Bronchial epithelial cell (primary cell): ENCODE results near the gene SLFN13. TPM values are rescaled to one million over a fixed set of nuclear protein-coding genes. Genes with fewer than 3 reads are reported as not detected.
A peak's percentile ranks its signal among the peaks of the same experiment; 100 is the strongest.
"Not testable (repeated sequence)": the region's sequence is repeated elsewhere in the genome, so short reads cannot be mapped to it uniquely, and the experiment has no call there.

Source experiments
- DNase-seq: peaks from one replicate; pipeline ENCODE4 v3.0.0-alpha.2; 2010; ENCODE audit warnings: low read depth
- FAIRE-seq: peaks from 2 replicates; lab custom pipeline; 2011; peaks lifted over from hg19 to GRCh38; lab: Jason Lieb, UNC
- H3K27me3 ChIP-seq: 2 replicates; pipeline ENCODE4 v1.5.1; 2011; ENCODE audit warnings: low read length; ENCODE audit not compliant: control insufficient read depth, insufficient read depth
- H3K36me3 ChIP-seq: 2 replicates; pipeline ENCODE4 v1.5.1; 2011; ENCODE audit warnings: low read length; ENCODE audit not compliant: control insufficient read depth, insufficient read depth
- H3K4me3 ChIP-seq: 2 replicates; pipeline ENCODE4 v1.5.1; 2011; ENCODE audit warnings: mild to moderate bottlenecking, low read depth, low read length, control low read depth
- CTCF ChIP-seq: IDR thresholded peaks from 2 replicates; pipeline ENCODE4 v1.5.1; 2011; ENCODE audit warnings: mild to moderate bottlenecking, moderate library complexity, low read length, control low read depth, inconsistent platforms; ENCODE audit not compliant: insufficient read depth, severe bottlenecking
- total RNA-seq: library from RNA; depleted of rRNA; stranded (reverse); fragments of >200 nt; gene quantifications from 2 replicates; pipeline ENCODE4 v1.2.1, GENCODE V29; 2014

Gene SLFN13
- total RNA-seq, 1 donor from 2014 or later, result 1.3 TPM

DNA sequence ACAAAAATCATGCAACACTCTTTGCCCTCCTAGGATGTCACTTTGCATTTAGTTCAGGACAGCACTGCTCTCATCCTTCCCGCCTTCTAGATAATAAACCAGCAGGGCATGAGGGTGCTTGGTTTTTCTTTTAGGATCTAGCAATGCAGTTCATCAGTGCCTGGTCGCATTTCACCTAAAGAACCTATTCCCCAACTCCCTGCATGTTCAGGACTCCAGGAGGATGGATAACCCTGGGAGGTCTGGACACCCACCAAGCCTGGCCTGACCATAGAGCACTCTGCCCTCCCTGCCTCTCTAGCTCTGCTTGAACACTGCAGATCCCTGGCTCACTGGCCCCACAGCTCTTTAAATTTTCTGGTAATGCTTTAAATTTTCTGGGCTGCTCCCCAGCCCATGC, 18.9 kb downstream of the SLFN13 start:
- no peak for DNase-seq
- FAIRE-seq, result no peak
- H3K36me3 ChIP-seq, result no peaks in the 10 kb centered on the region
- TF ChIP-seq CTCF, result no peak
- H3K27me3 ChIP-seq, result no peaks in the 10 kb centered on the region
- H3K4me3 ChIP-seq, result no peak overlapping the region

DNA sequence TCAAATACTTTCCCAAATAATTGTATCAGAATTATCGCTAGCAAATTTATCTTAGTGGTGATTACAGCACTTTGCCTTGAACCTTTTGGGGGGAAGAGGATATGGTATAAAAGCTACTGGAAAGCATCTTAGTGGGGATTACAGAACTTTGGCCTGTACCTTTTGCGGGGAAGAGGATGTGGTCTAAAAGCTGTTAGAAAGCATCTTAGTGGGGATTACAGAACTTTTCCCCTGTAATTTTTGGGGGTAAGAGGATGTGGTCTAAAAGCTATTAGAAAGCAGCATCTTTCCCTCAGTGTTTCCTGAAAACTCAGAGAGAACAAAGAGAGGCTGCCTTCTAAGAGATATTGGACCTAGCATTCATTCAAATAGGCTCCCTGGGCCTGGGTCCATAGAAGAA, 20.3 kb downstream of the SLFN13 start:
- TF ChIP-seq CTCF, result no peak
- Histone ChIP-seq H3K27me3 (no peaks in the 10 kb centered on the region), H3K36me3 (no peaks in the 10 kb centered on the region), H3K4me3 (no peak overlapping the region)
- FAIRE-seq, result no peak
- DNase-seq, result no peak

- Histone ChIP-seq H3K4me3 (no peak overlapping the region), H3K27me3 (no peaks in the 10 kb centered on the region), H3K36me3 (no peaks in the 10 kb centered on the region)
- DNase-seq (peak; percentile 18), FAIRE-seq (no peak)
- no peak for TF ChIP-seq CTCF
Observed at GRCh38 chr17:35423761-35424160, 24.8 kb downstream of the SLFN13 start.

- not testable (repeated sequence) for FAIRE-seq, DNase-seq, H3K4me3 ChIP-seq, H3K27me3 ChIP-seq, H3K36me3 ChIP-seq
Observed at GRCh38 chr17:35421069-35421468, 27.5 kb downstream of the SLFN13 start.

GRCh38 chr17:35416659-35417058, 31.9 kb downstream of the SLFN13 start:
- no peak for FAIRE-seq
- H3K36me3 ChIP-seq, result no peaks in the 10 kb centered on the region

GRCh38 chr17:35414707-35415106, 33.9 kb downstream of the SLFN13 start:
- H3K4me3 ChIP-seq, DNase-seq, H3K36me3 ChIP-seq, H3K27me3 ChIP-seq, FAIRE-seq: not testable (repeated sequence)

More at GRCh38 chr17:35416659-35417058, 31.9 kb downstream of the SLFN13 start:
- DNase-seq, result no peak
- H3K27me3 ChIP-seq, result no peaks in the 10 kb centered on the region
- no peak overlapping the region for H3K4me3 ChIP-seq
- no peak for TF ChIP-seq CTCF

DNA sequence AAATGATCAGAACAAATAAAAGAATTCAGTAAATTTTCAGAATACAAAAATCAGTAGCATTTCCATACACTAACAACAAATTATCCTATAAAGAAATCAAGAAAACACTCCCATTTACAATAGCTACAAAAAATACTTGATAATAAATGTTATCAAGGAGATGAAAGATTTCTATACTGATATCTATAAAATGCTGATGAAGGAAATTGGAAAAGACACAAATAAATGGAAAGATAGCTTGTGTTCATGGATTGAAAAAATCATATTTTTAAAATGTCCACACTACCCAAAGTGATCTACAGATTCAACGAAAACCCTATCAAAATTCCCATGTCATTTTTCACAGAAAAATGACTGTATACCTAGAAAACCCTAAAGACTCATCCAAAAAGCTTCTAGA, 34.3 kb downstream of the SLFN13 start:
- TF ChIP-seq CTCF, result no peak

More for the DNA sequence above, 34.3 kb downstream of the SLFN13 start:
- Histone ChIP-seq H3K4me3 (no peak overlapping the region), H3K36me3 (no peaks in the 10 kb centered on the region), H3K27me3 (no peaks in the 10 kb centered on the region)
- no peak for DNase-seq
- FAIRE-seq, result no peak
